HEK293T (cell line): ENCODE data around the gene HOXB4.

Source experiments
- CTCF ChIA-PET: fragments of 350-600 bp; formaldehyde crosslinking; extraction: SDS; loops from one replicate; lab custom pipeline; 2021; ENCODE audit warnings: antibody characterized with exemption, inconsistent platforms; lab: Yijun Ruan, JAX
- POLR2A ChIA-PET: fragments of 350-600 bp; formaldehyde crosslinking; extraction: SDS; loops from one replicate; lab custom pipeline; 2020; ENCODE audit warnings: antibody characterized with exemption, inconsistent platforms; lab: Yijun Ruan, JAX
- DNase-seq: peaks from one replicate; pipeline ENCODE4 v3.0.0; 2012; ENCODE audit warnings: mixed read lengths; ENCODE audit errors: extremely low spot score
- ARNT ChIP-seq: fragments of 450-650 bp; IDR thresholded peaks from 2 replicates; pipeline ENCODE4 v1.6.1; 2017; ENCODE audit warnings: mild to moderate bottlenecking
- BHLHE40 ChIP-seq: fragments of 450-650 bp; IDR thresholded peaks from 2 replicates; pipeline ENCODE4 v1.6.1; 2016; ENCODE audit warnings: mild to moderate bottlenecking, moderate library complexity, borderline replicate concordance
- CTBP1 ChIP-seq: fragments of 450-650 bp; IDR thresholded peaks from 2 replicates; pipeline ENCODE4 v1.6.1; 2016; ENCODE audit warnings: borderline replicate concordance
- ELF4 ChIP-seq: fragments of 450-650 bp; IDR thresholded peaks from 2 replicates; pipeline ENCODE4 v1.6.1; 2017; ENCODE audit warnings: antibody characterized with exemption
- FOXA1 ChIP-seq: fragments of 450-650 bp; IDR thresholded peaks from 2 replicates; pipeline ENCODE4 v1.6.1; 2016; ENCODE audit warnings: mild to moderate bottlenecking
- FOXK2 ChIP-seq: fragments of 450-650 bp; IDR thresholded peaks from 2 replicates; pipeline ENCODE4 v1.6.1; 2016; ENCODE audit warnings: mild to moderate bottlenecking
- FOXM1 ChIP-seq: fragments of 450-650 bp; IDR thresholded peaks from 2 replicates; pipeline ENCODE4 v1.6.1; 2017; ENCODE audit warnings: mild to moderate bottlenecking, borderline replicate concordance
- HDGF ChIP-seq: fragments of 450-650 bp; IDR thresholded peaks from 2 replicates; pipeline ENCODE4 v1.6.1; 2017; ENCODE audit warnings: antibody characterized with exemption, borderline replicate concordance
- L3MBTL2 ChIP-seq: fragments of 450-650 bp; conservative IDR thresholded peaks from 2 replicates; pipeline ENCODE4 v1.6.1; 2016; ENCODE audit warnings: mild to moderate bottlenecking
- LEF1 ChIP-seq: fragments of 450-650 bp; IDR thresholded peaks from 2 replicates; pipeline ENCODE4 v1.6.1; 2017; ENCODE audit warnings: mild to moderate bottlenecking, borderline replicate concordance
- NFRKB ChIP-seq: fragments of 450-650 bp; IDR thresholded peaks from 2 replicates; pipeline ENCODE4 v1.6.1; 2016; ENCODE audit warnings: mild to moderate bottlenecking, moderate library complexity
- PKNOX1 ChIP-seq: fragments of 450-650 bp; IDR thresholded peaks from 2 replicates; pipeline ENCODE4 v1.6.1; 2016
- SP1 ChIP-seq: fragments of 450-650 bp; IDR thresholded peaks from 2 replicates; pipeline ENCODE4 v1.6.1; 2017
- SUZ12 ChIP-seq: fragments of 450-650 bp; IDR thresholded peaks from 2 replicates; pipeline ENCODE4 v1.6.1; 2016; ENCODE audit warnings: mild to moderate bottlenecking
- TARDBP ChIP-seq: fragments of 450-650 bp; IDR thresholded peaks from 2 replicates; pipeline ENCODE4 v1.6.1; 2016
- ZNF384 ChIP-seq: fragments of 450-650 bp; IDR thresholded peaks from 2 replicates; pipeline ENCODE4 v1.6.1; 2016

Gene HOXB4

DNA sequence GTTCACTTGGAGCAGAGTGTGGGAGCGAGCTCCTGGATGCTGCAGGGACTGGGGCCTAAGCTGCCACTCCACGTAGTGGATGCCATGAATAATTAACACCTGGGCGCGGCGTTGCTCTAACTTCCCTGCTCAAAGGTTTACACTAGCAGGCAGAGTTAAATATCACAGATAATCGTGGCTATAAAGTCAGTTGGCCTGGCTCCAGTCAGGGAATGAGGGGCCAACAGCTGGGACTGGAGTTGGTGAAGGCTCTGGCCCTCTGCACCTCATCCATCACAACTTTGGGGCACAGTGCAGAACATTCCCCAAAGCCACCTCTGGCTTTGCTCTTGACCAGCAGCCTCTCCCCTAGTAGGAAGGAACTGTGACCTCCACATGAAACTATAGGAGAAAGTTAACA, 10.9 kb downstream of the HOXB4 start:
- no peak for TF ChIP-seq LEF1
- peak; percentile 26; the same call in 1 of the 2 replicates for TF ChIP-seq PKNOX1
- CTCF ChIA-PET = interaction anchor here (1.2 to 1.8 kb wide), 2 partner anchors 20 to 66 kb away, joined by 3 to 8 read pairs; no protein-coding TSS in a partner anchor
- POLR2A ChIA-PET = interaction anchor here (1.2 to 3.0 kb wide), 5 partner anchors 9 to 21 kb away, joined by 4 to 12 read pairs (median 5); no protein-coding TSS in a partner anchor
- no peak for DNase-seq

DNA sequence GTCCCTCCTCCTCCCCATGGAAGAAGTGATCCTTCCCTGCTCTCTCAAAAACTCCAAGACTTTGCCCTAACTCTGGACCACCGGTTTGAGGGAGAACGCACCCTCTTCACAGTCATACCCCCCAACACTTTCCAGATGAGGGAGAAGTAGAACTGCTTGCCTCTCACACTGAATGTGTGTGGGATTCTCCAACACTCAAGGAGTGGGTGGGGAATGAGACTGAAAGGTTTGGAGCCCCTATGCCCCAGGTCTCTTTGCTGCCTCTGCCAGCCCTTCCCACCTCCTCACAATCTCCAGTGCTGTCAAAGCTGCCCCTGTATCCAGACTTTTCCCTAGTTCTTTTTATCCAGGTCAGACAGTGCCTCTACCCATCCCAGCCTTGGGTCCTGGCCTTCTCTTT, 11.4 kb downstream of the HOXB4 start:
- CTCF ChIA-PET = interaction anchor here (1.8 kb wide), 1 partner anchor 66 kb away, joined by 8 read pairs; no protein-coding TSS in a partner anchor

GRCh38 chr17:48565925-48566710, 12.0 kb downstream of the HOXB4 start:
- ChIA-PET POLR2A (interaction anchor here (1.2 to 3.0 kb wide), 5 partner anchors 9 to 22 kb away, joined by 4 to 12 read pairs (median 5); no protein-coding TSS in a partner anchor), CTCF (interaction anchor here (1.8 kb wide), 1 partner anchor 65 kb away, joined by 8 read pairs; no protein-coding TSS in a partner anchor)
- DNase-seq = no peak
- no peak for TF ChIP-seq TARDBP
- no peak for TF ChIP-seq SUZ12
- no peak for TF ChIP-seq HDGF
- TF ChIP-seq ELF4 = no peak
- no peak for TF ChIP-seq ARNT
- TF ChIP-seq CTBP1 = no peak
- TF ChIP-seq FOXA1 = no peak
- no peak for TF ChIP-seq SP1
- no peak for TF ChIP-seq PKNOX1
- no peak for TF ChIP-seq FOXK2
- TF ChIP-seq L3MBTL2 = no peak

More for the DNA sequence above, 11.4 kb downstream of the HOXB4 start:
- POLR2A ChIA-PET = interaction anchor here (1.2 to 3.0 kb wide), 5 partner anchors 9 to 22 kb away, joined by 4 to 12 read pairs (median 5); no protein-coding TSS in a partner anchor
- no peak for DNase-seq
- TF ChIP-seq SUZ12 = no peak
- TF ChIP-seq NFRKB = no peak
- no peak for TF ChIP-seq FOXA1
- TF ChIP-seq LEF1 = no peak
- no peak for TF ChIP-seq ELF4
- TF ChIP-seq CTBP1 = no peak
- TF ChIP-seq TARDBP = no peak
- TF ChIP-seq ZNF384 = no peak
- TF ChIP-seq FOXK2 = no peak
- no peak for TF ChIP-seq ARNT
- TF ChIP-seq BHLHE40 = no peak
- no peak for TF ChIP-seq HDGF
- no peak for TF ChIP-seq PKNOX1
- TF ChIP-seq L3MBTL2 = no peak
- no peak for TF ChIP-seq FOXM1
- TF ChIP-seq SP1 = no peak

DNA sequence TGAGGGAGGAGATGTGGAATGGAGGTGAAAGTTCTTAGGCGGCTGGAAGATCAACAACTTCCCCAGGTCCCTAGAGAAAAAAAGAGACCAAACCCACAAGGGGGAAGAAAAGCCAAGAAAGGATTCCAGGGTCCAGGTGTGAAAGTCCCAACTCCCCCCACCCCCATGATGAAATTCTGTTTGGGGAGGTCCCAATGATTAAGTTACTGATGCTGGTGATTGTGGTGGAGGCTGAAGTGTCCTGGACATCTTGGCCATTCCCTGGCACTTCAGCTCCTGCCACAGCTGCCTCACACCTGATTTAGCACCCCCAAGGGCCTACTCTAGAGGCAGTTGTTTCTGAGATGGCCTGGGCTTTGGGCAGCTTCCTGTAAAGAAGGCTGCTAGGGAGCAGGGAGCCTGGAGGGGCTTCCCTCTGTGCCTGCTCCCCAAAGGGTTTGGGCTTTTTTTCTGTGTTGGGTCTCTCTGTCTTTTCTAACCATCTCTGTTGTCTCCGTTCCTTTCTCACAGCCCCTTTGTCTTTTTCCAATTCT, 13.1 kb downstream of the HOXB4 start:
- DNase-seq = no peak
- ChIA-PET POLR2A (no interaction called here), CTCF (no interaction called here)
- TF ChIP-seq PKNOX1 (no peak), NFRKB (no peak)

DNA sequence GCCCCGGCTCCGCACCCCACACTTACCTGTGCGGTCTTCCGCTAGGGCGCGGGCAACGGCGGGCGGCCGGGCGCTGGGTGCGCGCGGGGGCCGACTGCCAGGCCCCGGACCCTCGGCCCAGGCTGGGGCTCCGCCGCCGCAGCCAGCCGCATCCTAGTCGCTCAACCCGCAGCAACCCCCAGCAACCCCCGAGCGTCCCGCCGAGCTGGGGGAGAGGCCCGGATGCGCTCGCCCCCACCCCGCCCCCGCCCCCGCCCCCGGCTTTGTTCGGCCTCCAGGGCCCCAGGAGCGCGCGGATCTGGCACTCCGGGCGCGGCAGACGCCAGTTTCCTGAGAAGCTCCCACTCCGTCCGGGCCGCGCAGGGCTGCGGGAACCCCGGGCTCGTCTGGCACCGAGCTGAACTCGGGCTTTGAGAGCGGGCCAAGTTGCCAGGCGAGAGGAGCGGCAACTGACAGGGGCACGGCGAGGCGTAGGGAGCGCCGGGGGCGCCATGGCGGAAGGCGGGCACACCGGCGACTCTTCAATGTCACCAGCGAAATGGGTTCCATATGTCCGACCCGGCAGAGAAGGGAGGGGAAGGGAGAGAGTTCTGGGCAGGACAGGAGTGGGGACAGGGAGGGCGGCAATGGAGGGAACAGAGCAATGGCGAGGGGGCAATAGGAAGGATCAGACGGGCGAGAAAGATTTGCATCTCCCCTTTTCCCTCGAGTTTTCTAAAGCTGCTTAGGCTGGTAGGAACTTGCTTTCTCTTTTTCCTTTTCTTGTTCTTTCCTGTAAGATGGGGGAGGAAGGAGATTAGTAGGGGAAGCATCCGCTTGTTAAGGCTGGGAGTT, 13.7 kb downstream of the HOXB4 start:
- ChIA-PET CTCF (no interaction called here), POLR2A (no interaction called here)
- no peak for TF ChIP-seq TARDBP
- no peak for TF ChIP-seq CTBP1
- TF ChIP-seq ELF4 = no peak
- no peak for TF ChIP-seq L3MBTL2
- DNase-seq = no peak

GRCh38 chr17:48563867-48564187, 14.3 kb downstream of the HOXB4 start:
- POLR2A ChIA-PET = interaction anchor here (0.9 to 2.3 kb wide), 2 partner anchors 16 to 24 kb away, joined by 4 to 9 read pairs; no protein-coding TSS in a partner anchor
- CTCF ChIA-PET = interaction anchor here (0.6 to 0.7 kb wide), 2 partner anchors 62 to 95 kb away, joined by 3 read pairs; no protein-coding TSS in a partner anchor
- DNase-seq = no peak
- TF ChIP-seq ELF4 (no peak), ARNT (no peak), SUZ12 (no peak), FOXM1 (no peak), L3MBTL2 (no peak), NFRKB (no peak), LEF1 (no peak), BHLHE40 (no peak), FOXA1 (no peak), CTBP1 (no peak), TARDBP (no peak), FOXK2 (no peak), PKNOX1 (no peak), ZNF384 (no peak)
